GM12878 (cell line): ENCODE results near the gene NRP2.

Experiments used
- CTCF ChIP-seq, 3 experiments: IDR thresholded peaks in 2 of 3; conservative IDR thresholded peaks in 1 of 3; 2 replicates each; pipeline ENCODE4 v1.5.1; 2011; ENCODE audit warnings: low read depth in 3 of 3, low read length in 3 of 3, mild to moderate bottlenecking in 3 of 3, control low read depth in 2 of 3, moderate library complexity in 2 of 3, inconsistent platforms in 1 of 3, mixed read lengths in 1 of 3; ENCODE audit not compliant: control insufficient read depth in 2 of 3, insufficient read depth in 1 of 3; ENCODE audit errors: extremely low read depth in 1 of 3
- ETV6 ChIP-seq, 2 experiments: fragments of 450-650 bp in 1 of 2; IDR thresholded peaks in 1 of 2; conservative IDR thresholded peaks in 1 of 2; 2 replicates each; pipeline ENCODE4 v1.6.1; 2014; ENCODE audit warnings: antibody characterized with exemption in 1 of 2, borderline replicate concordance in 1 of 2, low read depth in 1 of 2, mild to moderate bottlenecking in 1 of 2, moderate library complexity in 1 of 2
- EZH2 ChIP-seq: IDR thresholded peaks from 2 replicates; pipeline ENCODE4 v1.6.1; 2012; ENCODE audit warnings: low read depth, mild to moderate bottlenecking, control low read depth, inconsistent platforms, low read length, borderline replicate concordance; ENCODE audit not compliant: control insufficient read depth
- NR2C1 ChIP-seq: fragments of 450-650 bp; IDR thresholded peaks from 2 replicates; pipeline ENCODE4 v1.6.1; 2017; ENCODE audit warnings: antibody characterized with exemption, mild to moderate bottlenecking, moderate library complexity
- SMC3 ChIP-seq: IDR thresholded peaks from 2 replicates; pipeline ENCODE4 v1.6.1; 2011; ENCODE audit warnings: low read length, improper control_type of control experiment, borderline replicate concordance
- TARDBP ChIP-seq: IDR thresholded peaks from 2 replicates; pipeline ENCODE4 v1.6.1; 2016; ENCODE audit warnings: borderline replicate concordance
- ZNF274 ChIP-seq: IDR thresholded peaks from one replicate; pipeline ENCODE4 v1.8.0; 2011; ENCODE audit not compliant: insufficient read length, insufficient read depth
- TF ChIP-seq, protein P1 (sequence below): fragments of 450-650 bp; IDR thresholded peaks from 2 replicates; pipeline ENCODE4 v1.6.1; 2016; ENCODE audit warnings: mild to moderate bottlenecking

DNA sequence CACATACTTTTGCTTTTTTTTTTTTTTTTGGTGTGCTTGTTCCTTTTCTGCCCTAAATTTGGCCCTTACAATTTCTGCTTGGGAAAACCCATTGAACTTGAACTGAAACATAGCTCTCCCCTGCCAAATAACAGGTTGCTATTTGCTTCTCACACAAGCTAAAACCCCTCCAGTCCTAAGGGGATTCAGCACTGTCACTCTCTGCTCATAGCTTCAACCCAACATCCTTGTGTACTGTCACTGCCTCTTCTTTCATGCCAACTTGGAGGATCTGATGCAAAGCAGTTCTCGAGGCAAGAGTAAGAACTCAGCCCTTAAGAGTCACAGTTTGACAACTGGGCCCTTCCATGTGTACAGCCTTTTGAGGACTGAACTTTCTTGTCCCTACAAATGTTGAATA is 30.6 kb upstream of the NRP2 start:
- TF ChIP-seq EZH2 (no peak), NR2C1 (no peak), CTCF (IDR thresholded peaks at IDR 0.05 in 2 of 3, conservative IDR thresholded peaks at IDR 0.05 in 1 of 3; ENCODE audit: control insufficient read depth in 2 of 3, extremely low read depth in 1 of 3, insufficient read depth in 1 of 3, low read depth in 3 of 3, low read length in 3 of 3) (no peak), ZNF274 (no peak), TARDBP (no peak), ETV6 (conservative IDR thresholded peaks at IDR 0.05 in 1 of 2, IDR thresholded peaks at IDR 0.05 in 1 of 2; ENCODE audit: borderline replicate concordance in 1 of 2, low read depth in 1 of 2) (no peak), SMC3 (no peak)
- TF ChIP-seq, protein P1, sequence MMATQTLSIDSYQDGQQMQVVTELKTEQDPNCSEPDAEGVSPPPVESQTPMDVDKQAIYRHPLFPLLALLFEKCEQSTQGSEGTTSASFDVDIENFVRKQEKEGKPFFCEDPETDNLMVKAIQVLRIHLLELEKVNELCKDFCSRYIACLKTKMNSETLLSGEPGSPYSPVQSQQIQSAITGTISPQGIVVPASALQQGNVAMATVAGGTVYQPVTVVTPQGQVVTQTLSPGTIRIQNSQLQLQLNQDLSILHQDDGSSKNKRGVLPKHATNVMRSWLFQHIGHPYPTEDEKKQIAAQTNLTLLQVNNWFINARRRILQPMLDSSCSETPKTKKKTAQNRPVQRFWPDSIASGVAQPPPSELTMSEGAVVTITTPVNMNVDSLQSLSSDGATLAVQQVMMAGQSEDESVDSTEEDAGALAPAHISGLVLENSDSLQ: no peak
